Mesothelial cell of epicardium (in vitro differentiated cells): Measurements from ENCODE around the gene ISCU. TPM values are rescaled to one million over a fixed set of nuclear protein-coding genes. Genes with fewer than 3 reads are reported as not detected.
"Not testable (repeated sequence)": the region's sequence is repeated elsewhere in the genome, so short reads cannot be mapped to it uniquely, and the experiment has no call there.

ENCODE experiments used
- DNase-seq, 2 experiments: peaks; one replicate each; pipeline ENCODE4 v3.0.0; 2021; ENCODE audit warnings: low spot score in 2 of 2; ENCODE audit not compliant: unreplicated experiment in 2 of 2
- H3K27ac Mint-ChIP-seq: 2 replicates; pipeline ENCODE4 v1.8.0; 2021; ENCODE audit warnings: mixed read lengths
- H3K27me3 Mint-ChIP-seq: 2 replicates; pipeline ENCODE4 v1.8.0; 2021; ENCODE audit warnings: low read depth, mixed read lengths
- H3K36me3 Mint-ChIP-seq: 2 replicates; pipeline ENCODE4 v1.8.0; 2021; ENCODE audit warnings: mixed read lengths
- H3K4me1 Mint-ChIP-seq: 2 replicates; pipeline ENCODE4 v1.8.0; 2021; ENCODE audit warnings: mixed read lengths
- H3K4me3 Mint-ChIP-seq: 2 replicates; pipeline ENCODE4 v1.8.0; 2021; ENCODE audit warnings: mild to moderate bottlenecking, moderate library complexity, mixed read lengths
- H3K9me3 Mint-ChIP-seq: 2 replicates; pipeline ENCODE4 v1.8.0; 2021; ENCODE audit warnings: mixed read lengths
- total RNA-seq: library from RNA; stranded (reverse); gene quantifications from 3 replicates; pipeline ENCODE4 v1.2.1, GENCODE V29; 2021
- TF ChIP-seq, protein P1 (sequence below): fragments of 200-600 bp; sonication (generic); IDR thresholded peaks from one replicate; pipeline ENCODE4 v1.5.0; 2021; ENCODE audit warnings: antibody characterized with exemption; ENCODE audit not compliant: unreplicated experiment

Gene ISCU
- total RNA-seq, 1 donor from 2014 or later, result 64.9 TPM

DNA sequence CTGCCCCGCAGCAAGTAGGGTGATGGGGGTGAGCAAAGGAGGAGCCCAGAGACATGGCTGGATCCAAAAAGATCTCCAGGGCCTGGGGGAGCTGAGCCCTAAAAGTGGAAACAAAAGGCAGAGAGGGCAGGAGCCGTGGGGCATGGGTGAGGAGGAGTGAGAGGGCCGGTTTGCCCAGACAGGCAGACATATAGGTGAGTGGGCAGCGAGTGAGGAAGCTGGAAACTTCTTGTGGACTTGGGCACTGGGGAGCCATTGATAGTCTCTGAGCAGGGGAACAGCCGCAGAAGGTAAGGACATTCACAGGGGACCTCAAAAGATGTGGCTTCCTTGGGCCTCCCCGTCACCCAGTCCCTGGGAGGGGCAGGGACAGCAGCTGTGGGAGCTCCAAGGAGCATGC, 52.2 kb downstream of the ISCU start:
- Mint-ChIP-seq H3K4me3 (no peak overlapping the region), H3K36me3 (no peaks in the 10 kb centered on the region), H3K9me3 (peaks cover 5% of the 10 kb centered on the region), H3K4me1 (peaks cover 14% of the 10 kb centered on the region), H3K27me3 (no peaks in the 10 kb centered on the region), H3K27ac (no peak overlapping the region)
- DNase-seq, result no peak
- TF ChIP-seq, protein P1, sequence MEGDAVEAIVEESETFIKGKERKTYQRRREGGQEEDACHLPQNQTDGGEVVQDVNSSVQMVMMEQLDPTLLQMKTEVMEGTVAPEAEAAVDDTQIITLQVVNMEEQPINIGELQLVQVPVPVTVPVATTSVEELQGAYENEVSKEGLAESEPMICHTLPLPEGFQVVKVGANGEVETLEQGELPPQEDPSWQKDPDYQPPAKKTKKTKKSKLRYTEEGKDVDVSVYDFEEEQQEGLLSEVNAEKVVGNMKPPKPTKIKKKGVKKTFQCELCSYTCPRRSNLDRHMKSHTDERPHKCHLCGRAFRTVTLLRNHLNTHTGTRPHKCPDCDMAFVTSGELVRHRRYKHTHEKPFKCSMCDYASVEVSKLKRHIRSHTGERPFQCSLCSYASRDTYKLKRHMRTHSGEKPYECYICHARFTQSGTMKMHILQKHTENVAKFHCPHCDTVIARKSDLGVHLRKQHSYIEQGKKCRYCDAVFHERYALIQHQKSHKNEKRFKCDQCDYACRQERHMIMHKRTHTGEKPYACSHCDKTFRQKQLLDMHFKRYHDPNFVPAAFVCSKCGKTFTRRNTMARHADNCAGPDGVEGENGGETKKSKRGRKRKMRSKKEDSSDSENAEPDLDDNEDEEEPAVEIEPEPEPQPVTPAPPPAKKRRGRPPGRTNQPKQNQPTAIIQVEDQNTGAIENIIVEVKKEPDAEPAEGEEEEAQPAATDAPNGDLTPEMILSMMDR, result no peak

DNA sequence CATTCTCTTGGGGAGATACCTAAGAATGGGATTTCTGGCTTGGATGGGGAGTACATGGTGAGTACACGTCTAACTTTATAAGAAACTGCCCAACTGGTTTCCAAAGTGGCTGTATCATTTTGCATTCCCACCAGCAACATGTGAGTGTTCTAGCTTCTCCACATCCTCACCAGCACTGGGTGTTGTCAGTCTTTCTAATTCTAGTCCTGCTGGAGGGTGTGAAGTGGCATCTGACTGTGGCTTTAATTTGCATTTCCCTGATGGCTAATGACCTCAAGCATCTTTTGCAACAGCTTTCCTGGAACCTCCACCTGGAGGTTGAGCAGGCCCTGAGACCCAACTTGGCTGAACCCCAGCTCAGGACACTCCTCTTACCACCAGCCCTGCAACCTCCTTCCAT, 53.5 kb downstream of the ISCU start:
- Mint-ChIP-seq H3K36me3 (no peaks in the 10 kb centered on the region), H3K9me3 (peaks cover 5% of the 10 kb centered on the region), H3K27me3 (no peaks in the 10 kb centered on the region), H3K4me3 (no peak overlapping the region), H3K27ac (no peak overlapping the region), H3K4me1 (peaks cover 20% of the 10 kb centered on the region)
- TF ChIP-seq, protein P1, result no peak
- DNase-seq, result no peak

DNA sequence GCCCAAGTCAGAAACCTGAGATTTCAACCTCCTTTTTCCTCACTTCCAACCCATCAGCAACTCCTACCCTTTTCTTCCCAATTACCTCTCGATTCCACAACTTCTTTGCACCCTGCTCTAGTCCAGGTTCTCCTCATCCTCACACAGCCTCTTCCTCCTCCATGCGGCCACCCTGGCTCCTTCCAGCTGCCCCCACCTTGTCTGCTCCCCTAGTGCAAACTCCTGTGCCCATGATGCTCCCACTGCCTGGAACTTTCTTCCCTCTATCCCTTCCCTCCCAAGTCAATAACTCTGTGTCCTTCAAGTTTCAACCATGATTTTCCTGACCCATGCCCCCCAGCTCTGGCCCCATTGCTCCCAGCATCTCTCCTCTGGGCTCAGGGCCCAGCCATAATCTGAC, 54.0 kb downstream of the ISCU start:
- H3K4me3 Mint-ChIP-seq, result no peak overlapping the region
- H3K27me3 Mint-ChIP-seq, result no peaks in the 10 kb centered on the region
- no peak overlapping the region for H3K27ac Mint-ChIP-seq
- peaks cover 24% of the 10 kb centered on the region for H3K4me1 Mint-ChIP-seq
- no peak for DNase-seq
- peaks cover 5% of the 10 kb centered on the region for H3K9me3 Mint-ChIP-seq
- no peaks in the 10 kb centered on the region for H3K36me3 Mint-ChIP-seq
- TF ChIP-seq, protein P1, result no peak

DNA sequence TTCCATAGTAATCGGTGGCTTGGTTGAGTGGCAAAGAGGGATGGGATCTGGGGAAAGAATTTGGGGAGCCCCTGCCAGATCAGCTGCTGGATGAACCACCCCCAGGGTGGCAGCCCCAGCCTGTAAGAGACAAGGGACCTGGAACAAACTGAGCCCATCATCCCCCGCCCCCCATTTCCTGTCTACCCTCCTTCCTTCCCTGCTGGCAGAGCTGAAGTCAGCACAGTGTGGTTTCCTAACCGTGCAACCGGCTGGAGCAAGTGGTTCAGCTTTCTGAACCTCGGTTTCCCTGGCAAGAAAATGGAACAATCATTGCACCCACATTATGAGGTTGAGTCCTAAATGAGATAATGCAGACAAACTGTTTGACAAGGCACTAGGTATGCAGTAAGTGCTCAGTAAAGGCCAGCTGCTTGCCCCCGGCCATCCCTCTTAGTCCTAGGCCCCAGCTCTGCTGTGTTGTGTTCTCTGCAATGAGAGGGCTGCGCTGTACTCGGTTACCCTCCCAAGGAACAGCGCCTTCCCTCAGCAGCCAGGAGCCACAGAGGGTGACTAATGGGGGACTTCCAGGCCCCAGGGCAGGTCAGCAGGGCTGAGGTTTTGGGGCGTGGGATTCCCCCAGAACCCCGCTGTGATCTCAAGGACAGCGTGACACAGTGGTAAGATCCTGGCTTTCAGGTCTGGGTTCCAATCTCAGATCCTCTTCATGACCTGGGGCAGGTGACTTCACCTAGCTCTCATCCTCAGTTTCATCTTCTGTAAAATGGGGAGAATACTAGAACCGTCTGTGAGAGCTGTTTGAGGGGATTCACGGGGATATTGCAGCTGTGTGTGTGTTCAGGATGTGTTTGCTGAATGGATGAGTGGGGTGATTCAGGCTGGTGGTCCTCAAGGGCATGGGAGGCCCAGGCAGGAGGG, 54.8 kb downstream of the ISCU start:
- H3K9me3 Mint-ChIP-seq, result peaks cover 5% of the 10 kb centered on the region
- no peaks in the 10 kb centered on the region for H3K27me3 Mint-ChIP-seq
- H3K4me1 Mint-ChIP-seq, result peaks cover 24% of the 10 kb centered on the region
- DNase-seq, result no peak
- TF ChIP-seq, protein P1, result no peak
- no peak overlapping the region for H3K27ac Mint-ChIP-seq
- no peaks in the 10 kb centered on the region for H3K36me3 Mint-ChIP-seq
- no peak overlapping the region for H3K4me3 Mint-ChIP-seq

DNA sequence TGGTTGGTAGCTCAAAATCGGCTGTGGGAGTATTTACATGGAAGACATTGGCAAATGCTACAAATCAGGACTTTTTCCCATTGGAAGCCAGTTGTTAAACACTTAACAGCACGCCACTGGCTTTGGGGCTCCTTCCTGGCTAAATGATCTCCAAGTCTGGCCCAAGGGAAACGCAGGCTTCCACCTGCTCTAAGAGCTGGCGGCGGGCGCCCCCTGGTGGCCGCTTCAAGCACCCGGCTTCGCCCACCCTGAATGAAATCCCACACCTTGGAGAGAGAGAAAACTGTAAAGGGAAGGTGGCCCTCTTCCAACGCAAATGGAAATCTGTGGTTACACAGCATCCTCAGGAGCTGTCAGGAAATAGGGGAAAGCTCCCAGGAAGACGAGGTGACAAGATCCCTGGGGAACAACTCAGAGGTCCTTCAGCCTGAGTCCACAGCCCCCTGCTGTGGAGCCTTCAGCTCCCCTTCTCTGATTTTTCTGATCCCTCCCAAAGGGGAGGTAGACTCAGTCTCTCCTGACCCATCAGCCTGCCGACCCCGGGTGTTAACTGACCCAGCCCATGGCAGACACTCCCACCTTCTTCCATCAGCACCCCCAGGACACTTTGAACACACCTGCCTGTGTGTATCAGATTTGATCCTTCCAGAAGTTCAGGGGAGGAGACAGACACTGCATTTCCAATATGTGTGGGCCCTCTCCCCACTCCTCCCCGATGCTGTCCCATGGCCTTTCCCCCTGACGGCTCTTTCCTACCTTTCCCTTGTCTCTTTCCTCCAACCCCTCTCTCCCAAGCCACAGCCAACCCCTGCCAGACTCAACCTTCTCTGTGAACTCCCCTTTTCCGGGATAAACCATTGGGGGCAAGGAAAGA, 55.9 kb downstream of the ISCU start:
- no peak overlapping the region for H3K27ac Mint-ChIP-seq
- DNase-seq, result peak; percentile 78 to 92

DNA sequence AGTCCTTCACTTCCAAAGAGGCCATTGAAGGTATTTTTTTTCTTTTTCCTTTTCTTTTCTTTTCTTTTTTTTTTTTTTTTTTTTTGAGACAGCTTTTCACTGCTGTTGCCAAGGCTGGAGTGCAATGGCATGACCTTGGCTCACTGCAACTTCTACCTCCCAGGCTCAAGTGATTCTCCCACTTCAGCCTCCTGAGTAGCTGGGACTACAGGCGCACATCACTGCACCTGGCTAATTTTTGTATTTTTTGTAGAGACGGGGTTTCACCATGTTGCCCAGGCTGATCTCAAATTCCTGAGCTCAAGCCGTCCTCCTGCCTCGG, 56.5 kb downstream of the ISCU start:
- H3K9me3 Mint-ChIP-seq, H3K27me3 Mint-ChIP-seq, DNase-seq, H3K36me3 Mint-ChIP-seq, H3K4me3 Mint-ChIP-seq, H3K27ac Mint-ChIP-seq: not testable (repeated sequence)
- H3K4me1 Mint-ChIP-seq, result peaks cover 26% of the 10 kb centered on the region

More for the DNA sequence above, 55.9 kb downstream of the ISCU start:
- Mint-ChIP-seq H3K4me1 (peaks cover 26% of the 10 kb centered on the region), H3K27me3 (no peaks in the 10 kb centered on the region), H3K4me3 (no peak overlapping the region), H3K36me3 (no peaks in the 10 kb centered on the region), H3K9me3 (peaks cover 5% of the 10 kb centered on the region)
- TF ChIP-seq, protein P1, result peak; percentile 100
